ENCODE measurements around the gene GUK1.

The GUK1 gene

GRCh38 chr1:228139406-228139930, 611 bp upstream of the GUK1 start:
- no peak for DNase-seq

- no peak for DNase-seq
Measured at GRCh38 chr1:228140724-228141225, 696 bp downstream of the GUK1 start.

GRCh38 chr1:228141226-228142044, 1.4 kb downstream of the GUK1 start:
- DNase-seq, result peak; percentile 44

- peak; percentile 21 for DNase-seq
Measured at GRCh38 chr1:228142155-228142691, 2.1 kb downstream of the GUK1 start.

- no peak for DNase-seq
Measured at GRCh38 chr1:228142701-228143136, 2.6 kb downstream of the GUK1 start.

- no peak for DNase-seq
Measured at GRCh38 chr1:228143480-228144192, 3.6 kb downstream of the GUK1 start.

GRCh38 chr1:228144193-228144992, 4.3 kb downstream of the GUK1 start:
- DNase-seq, result no peak

GRCh38 chr1:228144993-228145343, 4.9 kb downstream of the GUK1 start:
- DNase-seq, result no peak

GRCh38 chr1:228145463-228146416, 5.7 kb downstream of the GUK1 start:
- DNase-seq, result no peak

GRCh38 chr1:228146417-228147150, 6.5 kb downstream of the GUK1 start:
- no peak for DNase-seq

GRCh38 chr1:228147151-228147693, 7.1 kb downstream of the GUK1 start:
- DNase-seq, result no peak

- no peak for DNase-seq
Measured at GRCh38 chr1:228147768-228148167, 7.7 kb downstream of the GUK1 start.

- no peak for DNase-seq
Measured at GRCh38 chr1:228148196-228148861, 8.2 kb downstream of the GUK1 start.

- no peak for DNase-seq
Measured at GRCh38 chr1:228148935-228149405, 8.9 kb downstream of the GUK1 start.

GRCh38 chr1:228149406-228150119, 9.5 kb downstream of the GUK1 start, which contains the start of gene GJC2:
TSS of gene GJC2 (plus strand) at chr1:228149930. CDS start at chr1:228157759, 7,829 bp downstream.
- DNase-seq, result no peak

GRCh38 chr1:228150120-228150460, 10.0 kb downstream of the GUK1 start:
- DNase-seq, result no peak

- no peak for DNase-seq
Measured at GRCh38 chr1:228150461-228151179, 10.5 kb downstream of the GUK1 start.

GRCh38 chr1:228151180-228151925, 11.3 kb downstream of the GUK1 start:
- no peak for DNase-seq

Data from CD4-positive, alpha-beta T cell treated with Interleukin-10 for 1 hour (primary cell).